ENCODE measurements around the gene MED29. TPM values are rescaled to one million over a fixed set of nuclear protein-coding genes. Genes with fewer than 3 reads are reported as not detected.

The MED29 gene
- total RNA-seq, 1 experiment from 2014 or later: 47.3 TPM

Other genes with a start within 250 kb of the MED29 start
- not detected in 2 replicates for gene NCCRP1, start 194.4 kb upstream of the MED29 start, total RNA-seq (2014; rRNA removed; shearing (Covaris generic))
- not detected in 2 replicates for gene SYCN, start 187.1 kb upstream of the MED29 start, total RNA-seq (2014; rRNA removed; shearing (Covaris generic))
- not detected in 2 replicates for gene IFNL3, start 146.4 kb upstream of the MED29 start, total RNA-seq (2014; rRNA removed; shearing (Covaris generic))
- not detected in 2 replicates for gene IFNL4, start 142.5 kb upstream of the MED29 start, total RNA-seq (2014; rRNA removed; shearing (Covaris generic))
- not detected in 2 replicates for gene IFNL2, start 123.0 kb upstream of the MED29 start, total RNA-seq (2014; rRNA removed; shearing (Covaris generic))
- gene IFNL1, start 95.0 kb upstream of the MED29 start, total RNA-seq (2014; rRNA removed; shearing (Covaris generic)): 1.3 TPM in 1 of 2 replicates, not detected in the other
- gene LRFN1, start 70.5 kb upstream of the MED29 start, total RNA-seq (2014; rRNA removed; shearing (Covaris generic)): 0.12 TPM in 1 of 2 replicates, not detected in the other
- gene GMFG, start 55.3 kb upstream of the MED29 start, total RNA-seq (2014; rRNA removed; shearing (Covaris generic)): 0.54 and 3.2 TPM in 2 replicates
- 45.0 and 96.3 TPM in 2 replicates for gene SAMD4B, start 49.0 kb upstream of the MED29 start, total RNA-seq (2014; rRNA removed; shearing (Covaris generic))
- gene PAF1, start 272 bp upstream of the MED29 start, total RNA-seq (2014; rRNA removed; shearing (Covaris generic)): 69.0 and 79.3 TPM in 2 replicates
- 6.0 and 10.8 TPM in 2 replicates for gene ZFP36, start 15.5 kb downstream of the MED29 start, total RNA-seq (2014; rRNA removed; shearing (Covaris generic))
- gene PLEKHG2, start 21.3 kb downstream of the MED29 start, total RNA-seq (2014; rRNA removed; shearing (Covaris generic)): 8.6 and 11.7 TPM in 2 replicates
- gene RPS16, start 44.6 kb downstream of the MED29 start, total RNA-seq (2014; rRNA removed; shearing (Covaris generic)): 26.6 and 28.7 TPM in 2 replicates
- 68.4 and 97.7 TPM in 2 replicates for gene SUPT5H, start 54.2 kb downstream of the MED29 start, total RNA-seq (2014; rRNA removed; shearing (Covaris generic))
- 88.1 and 93.0 TPM in 2 replicates for gene TIMM50, start 89.5 kb downstream of the MED29 start, total RNA-seq (2014; rRNA removed; shearing (Covaris generic))
- gene DLL3, start 107.6 kb downstream of the MED29 start, total RNA-seq (2014; rRNA removed; shearing (Covaris generic)): 0.86 and 2.3 TPM in 2 replicates
- not detected in 2 replicates for gene SELENOV, start 123.8 kb downstream of the MED29 start, total RNA-seq (2014; rRNA removed; shearing (Covaris generic))
- 7.4 and 8.9 TPM in 2 replicates for gene EID2B, start 141.5 kb downstream of the MED29 start, total RNA-seq (2014; rRNA removed; shearing (Covaris generic))
- gene EID2, start 148.8 kb downstream of the MED29 start, total RNA-seq (2014; rRNA removed; shearing (Covaris generic)): 16.4 and 20.0 TPM in 2 replicates
- not detected in 2 replicates for gene LGALS13, start 211.1 kb downstream of the MED29 start, total RNA-seq (2014; rRNA removed; shearing (Covaris generic))

Measured in M059J (cell line).